ENCODE results near the gene TATDN3. TPM values are rescaled to one million over a fixed set of nuclear protein-coding genes. Genes with fewer than 3 reads are reported as not detected.
A peak's percentile ranks its signal among the peaks of the same experiment; 100 is the strongest.
"Not testable (repeated sequence)": the region's sequence is repeated elsewhere in the genome, so short reads cannot be mapped to it uniquely, and the experiment has no call there.

The TATDN3 gene
- total RNA-seq, 1 experiment from 2014 or later: 17.3 TPM

- peak; percentile 34 for DNase-seq (ENCODE audit: low spot score)
- no peak overlapping the region for H3K4me3 ChIP-seq (ENCODE audit: low read depth, low read length, poor library complexity, severe bottlenecking)
- intact Hi-C loops (cut with micrococcal nuclease; ENCODE audit: unreplicated experiment): no loop called here
- no peak overlapping the region for H3K27ac ChIP-seq (ENCODE audit: low read depth, low read length, poor library complexity, severe bottlenecking)
- no peaks in the 10 kb centered on the region for H3K27me3 ChIP-seq (replicated peaks; ENCODE audit: insufficient read depth, low read depth, low read length, poor library complexity)
- ChIA-PET CTCF (no interaction called here), POLR2A (ENCODE audit: low non-redundant PET) (no interaction called here)
- no TSS peak for BruUV-seq (replicated peaks)
- no peaks in the 10 kb centered on the region for H3K4me1 ChIP-seq (ENCODE audit: insufficient read depth, low read length, poor library complexity, severe bottlenecking)
- TF ChIP-seq CTCF (conservative IDR thresholded peaks at IDR 0.05; ENCODE audit: low read depth, low read length) (no peak), EZH2 (IDR thresholded peaks at IDR 0.05; ENCODE audit: borderline replicate concordance, low read depth, low read length, poor library complexity, severe bottlenecking) (no peak)
- peaks cover 9% of the 10 kb centered on the region for H3K9me3 ChIP-seq (ENCODE audit: low read depth, low read length, poor library complexity, severe bottlenecking)
- peaks cover 11% of the 10 kb centered on the region for H3K36me3 ChIP-seq (ENCODE audit: insufficient read depth, low read length, poor library complexity, severe bottlenecking)
Observed at GRCh38 chr1:212774584-212774983, 17.1 kb upstream of the TATDN3 start.

GRCh38 chr1:212775241-212775640 is 16.5 kb upstream of the TATDN3 start:
- DNase-seq (ENCODE audit: low spot score): no peak
- Histone ChIP-seq H3K27me3 (replicated peaks; ENCODE audit: insufficient read depth, low read depth, low read length, poor library complexity) (no peaks in the 10 kb centered on the region), H3K36me3 (ENCODE audit: insufficient read depth, low read length, poor library complexity, severe bottlenecking) (peaks cover 10% of the 10 kb centered on the region), H3K9me3 (ENCODE audit: low read depth, low read length, poor library complexity, severe bottlenecking) (peaks cover 6% of the 10 kb centered on the region), H3K4me3 (ENCODE audit: low read depth, low read length, poor library complexity, severe bottlenecking) (no peak overlapping the region), H3K4me1 (ENCODE audit: insufficient read depth, low read length, poor library complexity, severe bottlenecking) (no peaks in the 10 kb centered on the region), H3K27ac (ENCODE audit: low read depth, low read length, poor library complexity, severe bottlenecking) (no peak overlapping the region)
- intact Hi-C loops (cut with micrococcal nuclease; ENCODE audit: unreplicated experiment): no loop called here
- BruUV-seq (replicated peaks): no TSS peak
- ChIA-PET POLR2A (ENCODE audit: low non-redundant PET) (no interaction called here), CTCF (no interaction called here)
- TF ChIP-seq EZH2 (IDR thresholded peaks at IDR 0.05; ENCODE audit: borderline replicate concordance, low read depth, low read length, poor library complexity, severe bottlenecking) (no peak), CTCF (conservative IDR thresholded peaks at IDR 0.05; ENCODE audit: low read depth, low read length) (no peak)

- H3K9me3 ChIP-seq (ENCODE audit: low read depth, low read length, poor library complexity, severe bottlenecking): no peaks in the 10 kb centered on the region
- TF ChIP-seq CTCF (conservative IDR thresholded peaks at IDR 0.05; ENCODE audit: low read depth, low read length) (no peak), EZH2 (IDR thresholded peaks at IDR 0.05; ENCODE audit: borderline replicate concordance, low read depth, low read length, poor library complexity, severe bottlenecking) (no peak)
- intact Hi-C loops (cut with micrococcal nuclease; ENCODE audit: unreplicated experiment): no loop called here
- ChIA-PET POLR2A (ENCODE audit: low non-redundant PET) (no interaction called here), CTCF (interaction anchor here (0.7 to 1.6 kb wide), 2 partner anchors 27 to 33 kb away, joined by 4 to 6 read pairs; no protein-coding TSS in a partner anchor)
- no peak overlapping the region for H3K4me3 ChIP-seq (ENCODE audit: low read depth, low read length, poor library complexity, severe bottlenecking)
- no TSS peak for BruUV-seq (replicated peaks)
- no peak overlapping the region for H3K27ac ChIP-seq (ENCODE audit: low read depth, low read length, poor library complexity, severe bottlenecking)
- DNase-seq (ENCODE audit: low spot score): no peak
- H3K4me1 ChIP-seq (ENCODE audit: insufficient read depth, low read length, poor library complexity, severe bottlenecking): no peaks in the 10 kb centered on the region
- no peaks in the 10 kb centered on the region for H3K27me3 ChIP-seq (replicated peaks; ENCODE audit: insufficient read depth, low read depth, low read length, poor library complexity)
- peaks cover 18% of the 10 kb centered on the region for H3K36me3 ChIP-seq (ENCODE audit: insufficient read depth, low read length, poor library complexity, severe bottlenecking)
Observed at GRCh38 chr1:212777151-212777550, 14.5 kb upstream of the TATDN3 start.

- intact Hi-C loops (cut with micrococcal nuclease; ENCODE audit: unreplicated experiment); BruUV-seq (replicated peaks); POLR2A ChIA-PET (ENCODE audit: low non-redundant PET); H3K9me3 ChIP-seq (ENCODE audit: low read depth, low read length, poor library complexity, severe bottlenecking); H3K27me3 ChIP-seq (replicated peaks; ENCODE audit: insufficient read depth, low read depth, low read length, poor library complexity); H3K27ac ChIP-seq (ENCODE audit: low read depth, low read length, poor library complexity, severe bottlenecking); DNase-seq (ENCODE audit: low spot score); H3K4me1 ChIP-seq (ENCODE audit: insufficient read depth, low read length, poor library complexity, severe bottlenecking); CTCF ChIA-PET; H3K4me3 ChIP-seq (ENCODE audit: low read depth, low read length, poor library complexity, severe bottlenecking): not testable (repeated sequence)
- peaks cover 29% of the 10 kb centered on the region for H3K36me3 ChIP-seq (ENCODE audit: insufficient read depth, low read length, poor library complexity, severe bottlenecking)
Observed at GRCh38 chr1:212779086-212779485, 12.6 kb upstream of the TATDN3 start.

Data from A673 (cell line).